ENCODE measurements around the gene PTGER1. TPM values are rescaled to one million over a fixed set of nuclear protein-coding genes. Genes with fewer than 3 reads are reported as not detected.

PTGER1 gene
- total RNA-seq, 1 experiment from 2014 or later = 0.63 TPM

GRCh38 chr19:14474827-14475226 is 327 bp downstream of the PTGER1 start:
- Histone ChIP-seq H3K27ac (ENCODE audit: insufficient read length, low read depth, low read length) (no peak overlapping the region), H2AK5ac (ENCODE audit: insufficient read length, low read length) (no peak overlapping the region), H3K14ac (ENCODE audit: insufficient read depth, low read length) (no peak overlapping the region), H2BK120ac (ENCODE audit: low read depth, low read length, poor library complexity, severe bottlenecking) (no peak overlapping the region), H2BK20ac (ENCODE audit: low read depth, low read length, poor library complexity, severe bottlenecking) (no peak overlapping the region), H3K18ac (ENCODE audit: insufficient read length, low read depth, low read length) (no peak overlapping the region), H3K9ac (ENCODE audit: extremely low read depth, insufficient read length, low read length) (no peak overlapping the region), H3K79me2 (ENCODE audit: insufficient read depth, low read length) (no peaks in the 10 kb centered on the region), H4K5ac (ENCODE audit: insufficient read length, low read depth, low read length) (no peak overlapping the region), H3K4me1 (ENCODE audit: insufficient read depth, low read length) (no peaks in the 10 kb centered on the region; the same call in 1 of the 2 replicates), H4K20me1 (ENCODE audit: control insufficient read depth, insufficient read depth, insufficient read length) (no peaks in the 10 kb centered on the region), H3K27me3 (ENCODE audit: insufficient read depth, low read length) (no peaks in the 10 kb centered on the region), H4K8ac (replicated peaks; ENCODE audit: insufficient read length, low read depth, low read length) (no peak overlapping the region), H2BK12ac (ENCODE audit: insufficient read length, low read depth, low read length) (no peak overlapping the region), H3K23ac (ENCODE audit: insufficient read length, low read depth, low read length) (no peak overlapping the region), H3K4ac (ENCODE audit: low read depth, low read length) (no peak overlapping the region), H3K9me3 (ENCODE audit: control insufficient read depth, low read depth, low read length) (no peaks in the 10 kb centered on the region), H3K23me2 (ENCODE audit: insufficient read length, low read depth, low read length, poor library complexity, severe bottlenecking) (peaks cover 7% of the 10 kb centered on the region), H3K4me2 (ENCODE audit: insufficient read depth, insufficient read length, low read length) (no peak overlapping the region), H2BK15ac (ENCODE audit: low read depth, low read length) (no peak overlapping the region), H3K56ac (ENCODE audit: insufficient read length, low read depth, low read length) (no peak overlapping the region), H2AFZ (ENCODE audit: low read length) (no peak overlapping the region), H3K79me1 (ENCODE audit: insufficient read depth, low read depth, low read length, poor library complexity, severe bottlenecking) (no peaks in the 10 kb centered on the region), H2BK5ac (ENCODE audit: insufficient read length, low read length) (no peak overlapping the region), H3T11ph (ENCODE audit: low read length) (no peak overlapping the region), H4K91ac (ENCODE audit: insufficient read length, low read depth, low read length) (no peak overlapping the region)
- Mint-ChIP-seq H3K4me1 (peaks cover 20 to 38% of the 10 kb centered on the region in 2 experiments), H3K4me3 (no peak overlapping the region; a peak in 2 of 5 replicates), H3K36me3 (ENCODE audit: insufficient read depth in 1 of 3, low read depth in 3 of 3) (peaks cover 6 to 30% (median 16%) of the 10 kb centered on the region in 3 experiments; a peak in 6 of 7 replicates), H3K27me3 (ENCODE audit: low read depth) (peaks cover 2% of the 10 kb centered on the region; the same call in 1 of the 2 replicates), H3K9me3 (no peaks in the 10 kb centered on the region; a peak in 1 of 5 replicates), H3K27ac (no peak overlapping the region)
- no peak for DNase-seq
- no CpG with 5 or more reads among the region's 12 CpGs for WGBS (ENCODE audit: extremely low coverage, insufficient read length, low lambda C conversion rate)
- no peak for TF ChIP-seq CTCF (conservative IDR thresholded peaks at IDR 0.05)
